Hematopoietic multipotent progenitor cell treated with erythropoietin and hydrocortisone succinate and interleukin-3 and kit ligand, for 8 days (in vitro differentiated cells): Measurements from ENCODE around the gene LIMA1.
"Not testable (repeated sequence)": the region's sequence is repeated elsewhere in the genome, so short reads cannot be mapped to it uniquely, and the experiment has no call there.

Experiments
- DNase-seq: peaks from one replicate; pipeline ENCODE4 v3.0.0-alpha.2; 2015

LIMA1 gene

GRCh38 chr12:50283229-50283923 lies at the start of gene LIMA1:
Gene LIMA1 (minus strand): TSS chr12:50283520. CDS start chr12:50248751, 34,769 bp downstream.
- peak; percentile 86 for DNase-seq

DNA sequence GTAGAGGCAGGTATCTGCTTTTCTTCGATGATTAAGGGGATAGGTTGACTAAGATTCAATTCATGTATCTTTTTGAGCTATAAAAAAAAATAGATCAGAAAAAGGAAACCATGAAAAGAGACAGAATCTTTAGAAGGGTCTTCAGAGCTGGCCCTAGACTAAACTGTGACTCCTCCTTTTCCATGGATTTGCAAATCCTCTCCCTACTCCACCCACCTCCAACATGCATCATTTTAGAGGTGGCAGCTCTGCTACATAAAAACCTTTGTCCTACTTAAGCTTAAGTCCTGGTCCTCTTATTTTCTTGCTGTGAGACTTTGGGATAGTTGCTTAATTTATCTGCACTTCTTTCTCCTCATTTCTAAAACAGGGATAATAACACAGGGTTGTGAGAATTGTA lies 48.4 kb upstream of the LIMA1 start:
- no peak for DNase-seq

DNA sequence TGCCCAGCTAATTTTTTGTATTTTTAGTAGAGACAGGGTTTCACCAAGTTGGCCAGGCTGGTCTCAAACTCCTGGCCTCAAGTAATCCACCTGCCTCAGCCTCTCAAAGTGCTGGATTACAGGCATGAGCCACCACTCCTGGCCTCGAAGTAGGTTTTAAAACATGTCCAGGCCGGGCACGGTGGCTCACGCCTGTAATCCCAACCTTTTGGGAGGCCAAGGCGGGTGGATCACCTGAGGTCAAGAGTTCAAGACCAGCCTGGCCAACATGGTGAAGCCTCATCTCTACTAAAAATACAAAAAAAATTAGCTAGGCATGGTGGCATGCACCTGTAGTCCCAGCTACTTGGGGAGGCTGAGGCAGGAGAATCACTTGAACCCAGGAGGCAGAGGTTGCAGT lies 45.3 kb upstream of the LIMA1 start:
- DNase-seq: not testable (repeated sequence)

- no peak for DNase-seq
Measured at GRCh38 chr12:50326590-50327284, 43.4 kb upstream of the LIMA1 start.

DNA sequence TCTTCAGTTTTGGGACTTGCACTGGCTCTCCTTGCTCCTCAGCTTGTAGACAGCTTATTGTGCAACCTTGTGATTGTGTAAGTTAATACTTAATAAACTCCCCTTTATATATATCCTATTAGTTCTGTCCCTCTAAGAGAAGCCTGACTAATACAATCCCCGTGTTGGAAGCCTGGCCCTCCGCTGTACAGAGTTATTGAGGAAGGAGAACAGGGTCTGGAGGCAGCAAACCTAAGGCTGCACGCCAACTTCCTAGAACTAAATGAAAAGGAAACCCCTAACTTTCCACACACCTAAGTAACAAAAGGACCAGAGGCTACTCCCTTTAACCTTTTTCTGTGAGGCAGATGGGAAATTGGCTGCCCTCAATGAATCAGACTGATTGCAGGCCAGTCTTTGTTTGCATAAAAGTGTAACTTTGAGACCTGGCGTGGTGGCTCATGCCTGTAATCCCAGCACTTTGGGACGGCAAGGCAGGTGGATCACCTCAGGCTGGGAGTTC lies 42.6 kb upstream of the LIMA1 start:
- no peak for DNase-seq

GRCh38 chr12:50324770-50325169 lies 41.5 kb upstream of the LIMA1 start:
- not testable (repeated sequence) for DNase-seq

- not testable (repeated sequence) for DNase-seq
Measured at GRCh38 chr12:50324077-50324476, 40.8 kb upstream of the LIMA1 start.

DNA sequence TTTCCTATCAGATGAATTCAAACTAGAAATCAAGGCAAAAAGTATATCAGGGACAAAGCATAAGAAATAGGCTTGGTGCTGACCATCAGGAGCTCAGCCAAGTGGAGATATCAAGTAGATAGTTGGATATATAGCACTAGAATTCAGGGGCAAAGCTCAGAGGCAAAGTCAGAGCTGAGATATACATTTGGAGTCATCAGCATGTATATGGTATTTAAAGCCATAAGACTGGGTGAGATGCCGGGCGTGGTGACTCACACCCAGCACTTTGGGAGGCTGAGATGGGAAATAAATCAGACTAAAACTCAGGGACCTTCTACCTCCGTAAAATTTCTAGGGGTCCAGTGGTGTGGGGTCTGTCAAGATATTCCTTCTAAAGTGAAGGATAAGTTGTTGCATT lies 38.9 kb upstream of the LIMA1 start:
- no peak for DNase-seq

GRCh38 chr12:50317203-50317602 lies 33.9 kb upstream of the LIMA1 start:
- DNase-seq: no peak

GRCh38 chr12:50315803-50316202 lies 32.5 kb upstream of the LIMA1 start:
- no peak for DNase-seq

DNA sequence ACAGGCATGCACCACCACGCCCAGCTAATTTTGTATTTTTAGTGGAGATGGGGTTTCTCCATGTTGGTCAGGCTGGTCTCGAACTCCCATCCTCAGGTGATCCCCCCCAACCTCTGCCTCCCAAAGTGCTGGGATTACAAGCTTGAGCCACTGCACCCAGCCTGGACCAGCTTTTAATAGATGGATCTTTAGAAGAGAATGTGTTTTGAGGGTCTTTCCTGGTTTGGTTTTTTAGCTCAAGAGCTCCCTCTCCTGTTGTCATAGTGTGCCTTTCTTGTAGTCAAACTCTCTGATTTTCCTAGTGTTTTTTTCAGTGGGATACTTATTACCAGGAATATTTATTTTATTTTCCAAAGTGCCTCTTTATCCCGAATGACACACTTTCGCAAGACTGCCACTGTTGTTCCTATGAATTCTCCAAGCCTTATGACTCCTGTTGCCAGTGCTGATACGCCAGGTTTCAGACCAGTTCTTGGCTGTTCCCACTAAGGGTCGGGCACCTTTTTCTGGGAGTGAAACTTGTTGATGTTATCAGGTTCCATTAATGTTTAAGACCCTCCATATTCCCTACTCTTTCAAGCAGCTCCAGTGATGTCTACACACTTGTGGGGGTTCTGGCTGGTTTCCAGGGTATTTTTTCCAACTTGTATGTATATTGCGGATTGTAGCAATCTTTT lies 31.5 kb upstream of the LIMA1 start:
- peak; percentile 49 for DNase-seq

GRCh38 chr12:50313971-50314370 lies 30.7 kb upstream of the LIMA1 start:
- DNase-seq: not testable (repeated sequence)

DNA sequence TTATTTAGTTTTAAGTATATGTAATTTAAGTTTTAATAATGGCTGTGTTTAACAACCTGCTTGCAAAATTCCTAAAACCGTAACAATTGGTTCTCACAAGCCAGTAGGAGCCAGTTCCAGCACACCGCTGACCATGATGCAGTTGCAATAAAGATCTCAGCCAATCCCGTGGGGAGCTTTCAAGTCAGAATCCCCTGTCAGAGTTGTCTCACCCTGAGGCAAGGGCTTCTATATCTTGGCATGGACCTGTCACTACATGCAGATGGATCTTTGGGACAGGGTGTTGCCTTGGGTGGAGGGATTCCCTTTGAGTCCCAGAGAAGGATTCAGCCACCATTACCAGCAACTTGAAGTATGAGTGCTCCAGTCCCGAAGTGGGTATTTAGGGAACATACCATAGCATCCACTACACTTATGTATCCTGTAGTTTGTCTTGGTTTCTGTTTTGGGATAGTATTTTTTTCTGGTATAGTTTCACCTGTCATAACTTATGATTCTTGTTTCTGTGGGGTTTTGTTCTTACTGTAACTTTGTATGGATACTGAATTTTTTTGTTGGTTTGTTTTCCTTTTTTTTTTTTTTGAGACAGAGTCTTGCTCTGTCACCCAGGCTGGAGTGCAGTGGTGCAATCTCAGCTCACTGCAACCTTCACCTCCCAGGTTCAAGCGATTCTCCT lies 30.1 kb upstream of the LIMA1 start:
- DNase-seq: no peak

- not testable (repeated sequence) for DNase-seq
Measured at GRCh38 chr12:50311858-50312609, 28.7 kb upstream of the LIMA1 start.

GRCh38 chr12:50309950-50310349 lies 26.6 kb upstream of the LIMA1 start:
- peak; percentile 84 for DNase-seq

GRCh38 chr12:50302686-50303085 lies 19.4 kb upstream of the LIMA1 start:
- no peak for DNase-seq

DNA sequence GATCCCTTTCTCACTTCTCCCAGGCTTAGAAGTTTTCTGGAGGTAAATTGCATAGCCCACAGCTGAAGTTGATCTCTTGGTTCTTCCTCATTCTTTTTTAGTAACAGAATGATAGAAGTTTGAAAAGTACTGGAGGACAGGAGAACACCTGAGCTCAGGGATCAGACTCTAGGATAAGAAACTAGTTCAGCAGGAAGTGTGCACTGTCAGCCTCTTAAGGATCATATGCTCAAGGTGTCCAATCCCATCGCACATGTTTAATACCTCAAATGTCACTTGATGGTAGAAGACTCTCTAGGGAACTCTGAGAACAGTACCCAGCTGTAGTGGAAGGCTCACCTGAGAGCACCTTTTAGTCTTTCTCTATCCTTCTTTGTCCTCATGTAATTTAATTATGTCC lies 14.7 kb upstream of the LIMA1 start:
- no peak for DNase-seq

- no peak for DNase-seq
Measured at GRCh38 chr12:50297027-50297426, 13.7 kb upstream of the LIMA1 start.

- no peak for DNase-seq
Measured at GRCh38 chr12:50296554-50296953, 13.2 kb upstream of the LIMA1 start.

DNA sequence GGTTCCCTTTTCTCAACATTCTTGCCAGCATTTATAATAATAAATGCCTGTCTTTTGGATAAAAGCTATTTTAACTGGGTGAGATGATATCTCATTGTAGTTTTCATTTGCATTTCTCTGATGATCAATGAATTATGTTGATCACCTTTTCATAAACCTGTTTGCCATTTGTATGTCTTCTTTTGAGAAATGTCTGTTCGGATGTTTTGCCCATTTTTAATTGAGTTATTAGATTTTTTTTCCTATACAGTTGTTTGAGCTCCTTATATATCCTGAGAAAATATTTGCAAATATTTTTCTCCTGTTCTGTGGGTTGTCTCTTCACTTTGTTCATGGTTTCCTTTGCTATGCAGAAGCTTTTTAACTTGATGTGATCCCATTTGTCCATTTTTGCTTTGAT lies 8.1 kb upstream of the LIMA1 start:
- DNase-seq: no peak

DNA sequence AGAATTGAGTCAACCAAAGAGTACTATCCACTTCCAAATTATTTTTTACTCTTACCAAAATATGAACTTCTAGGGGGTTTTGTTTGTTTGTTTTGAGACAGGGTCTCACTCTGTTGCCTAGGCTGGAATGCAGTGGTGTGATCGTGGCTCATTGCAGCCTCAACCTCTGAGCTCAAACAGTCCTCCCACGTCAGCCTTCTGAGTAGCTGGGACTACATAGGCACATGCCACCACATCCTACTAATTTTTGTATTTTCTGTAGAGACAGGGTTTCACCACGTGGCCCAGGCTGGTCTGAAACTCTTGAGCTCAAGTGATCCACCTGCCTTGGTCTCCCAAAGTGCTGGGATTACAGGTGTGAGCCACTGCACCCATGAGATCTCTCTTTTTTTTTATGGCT lies 7.4 kb upstream of the LIMA1 start:
- DNase-seq: not testable (repeated sequence)

- no peak for DNase-seq
Measured at GRCh38 chr12:50287271-50287670, 4.0 kb upstream of the LIMA1 start.
